Pancreas (tissue), 10 donors: ENCODE measurements around the gene CUL1. TPM values are rescaled to one million over a fixed set of nuclear protein-coding genes. Genes with fewer than 3 reads are reported as not detected.
"Not testable (repeated sequence)": the region's sequence is repeated elsewhere in the genome, so short reads cannot be mapped to it uniquely, and the experiment has no call there.

Source experiments
- ATAC-seq, 4 donors: fragments of 200-7000 bp; cut with Tn5 transposase; one replicate each; pipeline versions ENCODE4 v1.8.0 to v1.9.1; 2020; ENCODE audit warnings: mild to moderate bottlenecking in 4 of 4, moderate library complexity in 4 of 4
- DNase-seq, 6 donors: peaks; one replicate each; pipeline ENCODE4 v3.0.0-alpha.2; 2020
- FAIRE-seq: peaks from 2 replicates; lab custom pipeline; 2012; peaks lifted over from hg19 to GRCh38; lab: Jason Lieb, UNC
- H3K27ac ChIP-seq, 4 donors: fragments of 200-600 bp; sonication (generic); 1 replicate in 3 of 4; 2 replicates in 1 of 4; pipeline versions ENCODE4 v1.5.0 to v1.8.0; 2020
- H3K27me3 ChIP-seq, 4 donors: fragments of 200-600 bp; one replicate each; pipeline ENCODE4 v1.8.0; 2021
- H3K36me3 ChIP-seq, 3 donors: fragments of 200-600 bp; sonication (generic) in 1 of 3; one replicate each; pipeline versions ENCODE4 v1.5.0 to v1.8.0; 2020 to 2021
- H3K4me1 ChIP-seq, 3 donors: fragments of 200-600 bp; one replicate each; pipeline ENCODE4 v1.8.0; 2021
- H3K4me3 ChIP-seq, 4 donors: fragments of 200-600 bp; sonication (generic) in 2 of 4; one replicate each; pipeline versions ENCODE4 v1.5.0 to v1.8.0; 2020 to 2021
- H3K9me3 ChIP-seq, 4 donors: fragments of 200-600 bp; one replicate each; pipeline ENCODE4 v1.8.0; 2021
- WGBS, 2 donors: extraction: QIAGEN DNeasy Blood & Tissue Kit; methylation state at CpG; one replicate each; pipeline ENCODE4 v1.1.7; 2013; 5-methylcytosine and 5-hydroxymethylcytosine counted together
- intact Hi-C, 3 donors: fragments of 100-400 bp; cut with DNase I; formaldehyde crosslinking; loops; one replicate each; pipeline versions ENCODE4 v1.11.1 to v1.14.2; 2022
- polyA plus RNA-seq, 2 donors: library from polyadenylated mRNA; stranded (reverse); fragments of 200-250 nt; gene quantifications; one replicate each; pipeline ENCODE4 v1.2.3, GENCODE V29; 2013
- total RNA-seq, 6 donors: library from RNA; stranded (reverse); fragmentation: NEBNext Ultra II Directional in 4 of 6; extraction: Animal tissue kit (Norgen Biotek cat#: 25700) in 4 of 6; gene quantifications; one replicate each; pipeline versions ENCODE4 v1.2.1 to v1.2.4, GENCODE V29; 2021 to 2023
- TF ChIP-seq, protein P1 (sequence below), 4 donors: fragments of 200-600 bp; sonication (generic) in 3 of 4; IDR thresholded peaks; one replicate each; pipeline versions ENCODE4 v1.5.0 to v1.8.0; 2021; ENCODE audit warnings: antibody characterized with exemption in 4 of 4
- donor health status: healthy with polysubstance abuse.
- donor health status: DM: no; HTN: no; CAD: no; lungs with moderate emphysema.
- donor health status: DM: no; HTN: no; CAD: no.
- donor health status: control.
- donor health status: control.
- donor health status: Bipolar disorder and iron deficiency.
- donor health status: DM: yes; HTN: yes; CAD: no.
- donor health status: DM: no; HTN: no; CAD: no.
- donor health status: DM: no; HTN: no; CAD: no.
- donor health status: DM: yes; HTN: yes; CAD: no.

Gene CUL1
- total and polyA plus RNA-seq, 8 donors = 8.9 to 19.2 (median 12.9) TPM

DNA sequence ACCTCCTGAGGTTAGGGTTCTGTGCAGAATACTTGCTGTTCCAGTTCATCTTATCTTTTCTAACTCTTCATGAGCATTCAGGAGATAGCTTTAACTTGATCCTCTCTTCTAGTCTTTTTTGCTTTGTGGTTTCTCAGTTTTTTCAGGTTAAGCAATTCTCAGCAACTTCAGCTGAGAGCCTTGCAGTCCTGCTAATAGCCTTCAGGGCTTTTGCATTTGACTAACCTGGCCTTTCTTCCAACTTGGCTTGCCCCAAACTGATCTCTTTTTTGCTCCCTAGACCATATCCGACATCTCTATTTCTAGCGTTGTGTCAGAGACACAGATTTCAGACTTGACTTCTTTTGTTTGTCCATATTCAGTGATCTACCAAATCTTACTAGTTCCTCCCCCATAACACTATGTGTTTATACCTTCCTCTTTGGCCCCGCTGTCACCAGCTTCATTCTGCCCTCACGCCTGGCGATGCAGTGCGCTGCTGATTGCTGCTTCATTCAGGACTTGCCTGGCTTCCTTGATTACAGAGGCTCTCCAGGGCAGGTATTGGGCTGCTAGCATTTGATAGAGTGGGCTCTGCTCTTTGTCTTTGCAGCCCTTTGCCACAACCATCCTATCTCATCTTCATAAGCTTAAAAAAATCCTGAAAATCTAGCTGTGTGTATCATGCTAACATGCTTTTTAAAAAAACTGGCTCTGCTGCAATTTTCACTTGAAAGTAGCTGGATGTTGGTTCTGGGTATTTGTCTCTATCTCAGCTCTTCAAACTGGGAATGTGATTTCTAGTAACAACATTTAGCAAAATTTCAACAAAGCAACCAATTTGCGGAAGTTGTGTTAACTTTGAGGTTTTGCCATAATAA lies 9.6 kb downstream of the CUL1 start:
- H3K4me3 ChIP-seq = no peak overlapping the region
- no peaks in the 10 kb centered on the region for H3K36me3 ChIP-seq
- H3K4me1 ChIP-seq = peaks cover 12 to 33% (median 21%) of the 10 kb centered on the region in 3 donors
- TF ChIP-seq, protein P1, sequence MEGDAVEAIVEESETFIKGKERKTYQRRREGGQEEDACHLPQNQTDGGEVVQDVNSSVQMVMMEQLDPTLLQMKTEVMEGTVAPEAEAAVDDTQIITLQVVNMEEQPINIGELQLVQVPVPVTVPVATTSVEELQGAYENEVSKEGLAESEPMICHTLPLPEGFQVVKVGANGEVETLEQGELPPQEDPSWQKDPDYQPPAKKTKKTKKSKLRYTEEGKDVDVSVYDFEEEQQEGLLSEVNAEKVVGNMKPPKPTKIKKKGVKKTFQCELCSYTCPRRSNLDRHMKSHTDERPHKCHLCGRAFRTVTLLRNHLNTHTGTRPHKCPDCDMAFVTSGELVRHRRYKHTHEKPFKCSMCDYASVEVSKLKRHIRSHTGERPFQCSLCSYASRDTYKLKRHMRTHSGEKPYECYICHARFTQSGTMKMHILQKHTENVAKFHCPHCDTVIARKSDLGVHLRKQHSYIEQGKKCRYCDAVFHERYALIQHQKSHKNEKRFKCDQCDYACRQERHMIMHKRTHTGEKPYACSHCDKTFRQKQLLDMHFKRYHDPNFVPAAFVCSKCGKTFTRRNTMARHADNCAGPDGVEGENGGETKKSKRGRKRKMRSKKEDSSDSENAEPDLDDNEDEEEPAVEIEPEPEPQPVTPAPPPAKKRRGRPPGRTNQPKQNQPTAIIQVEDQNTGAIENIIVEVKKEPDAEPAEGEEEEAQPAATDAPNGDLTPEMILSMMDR (IDR thresholded peaks at IDR 0.05) = no peak
- 82 to 83% methylated on average over 7 of the region's 7 CpGs for WGBS, 2 donors
- no peaks in the 10 kb centered on the region for H3K9me3 ChIP-seq
- no peaks in the 10 kb centered on the region for H3K27me3 ChIP-seq
- ATAC-seq (peak in 2 of 4 donors; percentile 32 to 34), DNase-seq (no peak), FAIRE-seq (no peak)
- no peak overlapping the region for H3K27ac ChIP-seq
- intact Hi-C loops = no loop called here

DNA sequence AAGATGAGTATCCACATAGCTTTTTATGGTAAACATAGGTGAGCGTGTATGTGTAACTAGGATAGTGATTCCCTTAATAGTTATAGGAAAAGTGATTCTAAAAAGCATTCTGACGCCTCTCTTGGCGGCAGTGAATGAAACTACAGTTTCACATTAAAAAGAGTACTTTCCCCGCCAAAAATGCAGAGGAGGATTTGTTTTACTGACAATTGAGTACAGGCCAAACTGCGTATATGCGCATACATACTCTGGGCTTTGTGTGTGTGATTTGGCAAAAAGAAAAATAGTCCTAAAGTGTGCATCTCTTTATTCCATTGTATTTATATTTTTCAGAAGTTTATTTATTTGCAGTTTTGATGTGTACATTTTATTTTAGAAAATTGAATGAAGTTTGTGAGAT lies 10.3 kb downstream of the CUL1 start:
- no peak for DNase-seq
- Histone ChIP-seq H3K4me1 (peaks cover 12 to 29% (median 22%) of the 10 kb centered on the region in 3 donors), H3K9me3 (no peaks in the 10 kb centered on the region), H3K27me3 (no peaks in the 10 kb centered on the region), H3K4me3 (no peak overlapping the region), H3K27ac (no peak overlapping the region), H3K36me3 (no peaks in the 10 kb centered on the region)
- WGBS, 2 donors = 87 to 88% methylated on average over 6 of the region's 6 CpGs
- no peak for ATAC-seq
- intact Hi-C loops = no loop called here
- no peak for FAIRE-seq
- TF ChIP-seq, protein P1 (IDR thresholded peaks at IDR 0.05) = no peak

DNA sequence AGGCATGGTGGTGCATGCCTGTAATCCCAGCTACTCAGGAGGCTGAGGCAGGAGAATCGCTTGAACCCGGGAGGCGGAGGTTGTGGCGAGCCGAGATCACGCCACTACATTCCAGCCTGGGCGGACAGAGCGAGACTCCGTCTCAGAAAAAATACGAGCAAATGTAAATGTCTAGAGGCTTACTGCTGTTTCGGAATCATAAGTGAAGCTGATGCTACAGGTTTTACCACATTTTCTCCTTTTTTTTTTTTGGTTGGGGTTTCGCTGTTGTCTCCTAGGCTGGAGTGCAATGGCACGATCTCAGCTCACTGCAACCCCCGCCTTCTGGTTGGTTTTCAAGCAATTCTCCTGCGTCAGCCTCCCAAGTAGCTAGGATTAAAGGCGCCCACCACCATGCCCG lies 11.7 kb downstream of the CUL1 start:
- 97% methylated on average over 17 of the region's 17 CpGs for WGBS, 2 donors
- not testable (repeated sequence) for DNase-seq

DNA sequence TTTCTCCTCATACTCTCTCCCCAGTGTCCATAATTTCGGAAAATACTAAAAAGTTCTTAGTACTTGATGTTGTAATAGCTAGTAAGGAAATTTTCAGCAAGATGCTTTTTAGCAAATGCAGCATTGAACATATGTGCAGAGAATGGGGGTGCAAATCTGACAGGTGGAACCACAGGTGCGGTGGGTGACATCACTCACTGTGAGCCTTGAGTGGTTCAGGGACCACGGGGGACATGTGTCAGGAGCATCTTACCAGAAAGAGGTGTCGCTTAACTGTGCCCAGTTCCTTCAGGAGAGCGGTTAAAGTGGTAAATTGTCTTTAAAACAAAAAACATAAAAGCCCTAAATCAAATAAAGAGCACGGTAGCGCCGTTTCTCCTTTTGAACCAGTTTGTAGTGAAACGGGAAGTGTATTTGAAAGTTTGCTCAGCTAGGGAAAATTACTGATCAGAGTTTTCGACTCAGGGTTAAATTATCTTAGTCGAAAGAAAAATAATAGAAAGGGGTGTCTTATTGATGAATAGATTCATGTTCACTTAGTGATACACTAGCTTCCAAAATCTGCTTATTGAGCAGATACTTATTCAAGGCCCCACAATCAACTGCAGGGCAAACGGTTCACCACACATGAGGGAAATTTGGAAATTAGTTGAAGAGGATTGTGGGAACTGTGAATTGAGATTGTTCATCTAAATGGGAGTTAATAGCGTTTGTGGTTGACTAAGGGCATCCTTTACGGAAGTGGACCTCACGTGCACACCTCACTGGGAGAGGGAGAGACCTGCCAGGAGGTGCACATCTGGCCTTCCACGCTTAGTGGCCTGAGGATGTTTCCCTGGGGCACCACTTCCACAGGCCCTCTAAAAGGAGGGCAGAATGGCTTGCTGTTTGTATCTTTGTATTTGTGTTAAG lies 12.7 kb downstream of the CUL1 start:
- no peak overlapping the region for H3K4me3 ChIP-seq
- H3K9me3 ChIP-seq = no peaks in the 10 kb centered on the region
- no peak for DNase-seq
- no peaks in the 10 kb centered on the region for H3K27me3 ChIP-seq
- ATAC-seq = no peak
- H3K36me3 ChIP-seq = no peaks in the 10 kb centered on the region
- TF ChIP-seq, protein P1 (IDR thresholded peaks at IDR 0.05) = no peak
- FAIRE-seq = no peak
- intact Hi-C loops = no loop called here
- H3K27ac ChIP-seq = no peak overlapping the region
- WGBS, 2 donors = 86 to 88% methylated on average over 16 of the region's 16 CpGs
- peaks cover 12 to 18% (median 12%) of the 10 kb centered on the region in 3 donors for H3K4me1 ChIP-seq

More for the DNA sequence above, 11.7 kb downstream of the CUL1 start:
- ATAC-seq, intact Hi-C loops, H3K9me3 ChIP-seq, H3K27ac ChIP-seq, H3K4me3 ChIP-seq, H3K36me3 ChIP-seq, H3K27me3 ChIP-seq, FAIRE-seq: not testable (repeated sequence)
- peaks cover 12 to 25% (median 13%) of the 10 kb centered on the region in 3 donors for H3K4me1 ChIP-seq

DNA sequence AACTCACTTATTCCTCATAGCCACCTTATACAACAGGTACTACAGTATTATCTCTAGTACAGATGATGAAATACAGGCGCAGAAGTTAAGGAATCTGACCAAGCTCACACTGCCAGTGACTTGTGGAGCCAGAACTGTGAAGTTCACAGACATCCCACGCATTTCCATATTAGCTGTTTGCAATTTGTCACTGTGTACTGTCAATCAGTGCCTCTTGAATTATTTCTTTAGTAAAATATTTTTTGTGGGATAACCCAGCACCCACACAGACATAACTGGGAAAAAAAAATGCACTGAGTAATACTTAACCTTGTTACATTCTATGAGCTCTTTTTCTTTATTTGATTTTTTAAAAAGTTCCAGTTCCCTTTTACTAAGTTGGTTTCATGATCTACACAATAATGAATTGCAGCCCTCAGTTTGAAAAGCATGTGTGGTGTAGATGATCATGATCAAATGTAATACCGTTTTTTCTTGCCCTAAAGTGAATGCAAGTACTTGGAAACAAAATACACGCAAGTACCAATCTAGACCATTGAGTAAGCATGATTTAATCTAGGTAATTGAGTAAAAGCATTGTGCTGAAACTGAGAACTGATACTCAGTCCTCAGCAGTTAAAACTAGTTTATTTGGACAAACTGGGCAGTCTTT lies 14.1 kb downstream of the CUL1 start:
- intact Hi-C loops = no loop called here
- Histone ChIP-seq H3K36me3 (no peaks in the 10 kb centered on the region), H3K27ac (no peak overlapping the region), H3K4me1 (peaks cover 11 to 12% (median 12%) of the 10 kb centered on the region in 3 donors), H3K9me3 (no peaks in the 10 kb centered on the region), H3K27me3 (no peaks in the 10 kb centered on the region), H3K4me3 (no peak overlapping the region)
- TF ChIP-seq, protein P1 (IDR thresholded peaks at IDR 0.05) = no peak
- FAIRE-seq (no peak), ATAC-seq (peak; percentile 25 to 74 (median 66)), DNase-seq (no peak)
- WGBS, 2 donors = 35 to 36% methylated on average over 4 of the region's 4 CpGs
